ENCODE measurements around the gene MEI1.

DNA sequence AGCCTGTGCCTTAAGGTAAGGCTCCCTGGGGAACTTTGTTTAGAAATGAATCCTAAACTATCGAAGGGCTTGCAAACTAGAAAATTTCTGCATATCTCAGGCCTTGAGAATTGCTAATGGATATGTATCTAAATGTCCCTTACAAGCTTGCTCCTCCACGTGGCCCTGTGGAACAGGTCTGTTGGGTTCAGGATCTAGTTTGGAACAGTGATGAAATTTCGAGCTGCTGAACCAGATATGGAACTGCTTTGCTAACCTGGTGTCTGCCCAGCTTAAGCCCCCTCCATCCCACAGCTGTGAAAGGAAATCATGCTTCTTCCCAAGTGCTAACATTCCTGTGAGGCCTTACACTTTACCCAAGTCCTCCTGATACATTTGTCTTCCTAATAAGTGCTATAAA lies 145.2 kb downstream of the MEI1 start:
- TF ChIP-seq, protein P1, sequence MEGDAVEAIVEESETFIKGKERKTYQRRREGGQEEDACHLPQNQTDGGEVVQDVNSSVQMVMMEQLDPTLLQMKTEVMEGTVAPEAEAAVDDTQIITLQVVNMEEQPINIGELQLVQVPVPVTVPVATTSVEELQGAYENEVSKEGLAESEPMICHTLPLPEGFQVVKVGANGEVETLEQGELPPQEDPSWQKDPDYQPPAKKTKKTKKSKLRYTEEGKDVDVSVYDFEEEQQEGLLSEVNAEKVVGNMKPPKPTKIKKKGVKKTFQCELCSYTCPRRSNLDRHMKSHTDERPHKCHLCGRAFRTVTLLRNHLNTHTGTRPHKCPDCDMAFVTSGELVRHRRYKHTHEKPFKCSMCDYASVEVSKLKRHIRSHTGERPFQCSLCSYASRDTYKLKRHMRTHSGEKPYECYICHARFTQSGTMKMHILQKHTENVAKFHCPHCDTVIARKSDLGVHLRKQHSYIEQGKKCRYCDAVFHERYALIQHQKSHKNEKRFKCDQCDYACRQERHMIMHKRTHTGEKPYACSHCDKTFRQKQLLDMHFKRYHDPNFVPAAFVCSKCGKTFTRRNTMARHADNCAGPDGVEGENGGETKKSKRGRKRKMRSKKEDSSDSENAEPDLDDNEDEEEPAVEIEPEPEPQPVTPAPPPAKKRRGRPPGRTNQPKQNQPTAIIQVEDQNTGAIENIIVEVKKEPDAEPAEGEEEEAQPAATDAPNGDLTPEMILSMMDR (IDR thresholded peaks at IDR 0.05), result no peak
- TF ChIP-seq ZFX (IDR thresholded peaks at IDR 0.05; ENCODE audit: borderline replicate concordance), result no peak

Data from 22Rv1 (cell line).